K562 (cell line): ENCODE data around the gene EIF2S3B. TPM values are rescaled to one million over a fixed set of nuclear protein-coding genes. Genes with fewer than 3 reads are reported as not detected.

Experiments used
- ATAC-seq: fragments of 200-7000 bp; cut with Tn5 transposase; 3 replicates; pipeline ENCODE4 v1.9.1; 2020; ENCODE audit warnings: moderate library complexity
- BruUV-seq: library from RNA; stranded (reverse); fragments of 400-500 nt; replicated peaks from 2 replicates; lab custom pipeline; 2021; lab: Mats Ljungman, UMichigan
- CTCF ChIA-PET: fragments of 300-600 bp; formaldehyde crosslinking; extraction: SDS; loops from one replicate; lab custom pipeline; 2021; ENCODE audit warnings: low intra/inter-chr PET ratio; lab: Yijun Ruan, JAX
- POLR2A ChIA-PET: fragments of 300-600, 350-650 bp; sonication (Branson Sonifier 250); formaldehyde crosslinking; extraction: SDS; loops from one replicate; lab custom pipeline; 2021; ENCODE audit warnings: antibody characterized with exemption, inconsistent platforms; lab: Yijun Ruan, JAX
- DNase-seq, 4 experiments: peaks; one replicate each; pipeline versions ENCODE4 v3.0.0 to v3.0.0-alpha.2; 2011 to 2018; ENCODE audit warnings: low spot score in 3 of 4, mixed read lengths in 3 of 4; ENCODE audit errors: extremely low read depth in 1 of 4
- FAIRE-seq: peaks from 2 replicates; lab custom pipeline; 2011; peaks lifted over from hg19 to GRCh38; lab: Jason Lieb, UNC
- H2AFZ ChIP-seq: 2 replicates; pipeline ENCODE4 v1.6.0; 2011; ENCODE audit warnings: low read depth, low read length, control low read depth, inconsistent platforms
- H3K27ac ChIP-seq: fragments of 200-600 bp; 3 replicates; pipeline ENCODE4 v1.8.0; 2011; ENCODE audit warnings: low read depth, mild to moderate bottlenecking, control low read depth, inconsistent platforms, low read length, moderate library complexity, mixed read lengths; ENCODE audit errors: extremely low read depth
- H3K27me3 ChIP-seq, 2 experiments: fragments of 300-600 bp in 1 of 2; 2 replicates in 1 of 2; 3 replicates in 1 of 2; pipeline versions ENCODE4 v1.6.0 to v1.8.0; 2011; ENCODE audit warnings: inconsistent platforms in 2 of 2, low read length in 2 of 2, mild to moderate bottlenecking in 1 of 2, mixed read lengths in 1 of 2, moderate library complexity in 1 of 2; ENCODE audit not compliant: control insufficient read depth in 2 of 2, insufficient read depth in 2 of 2
- H3K36me3 ChIP-seq: fragments of 300-600 bp; 3 replicates; pipeline ENCODE4 v1.8.0; 2011; ENCODE audit warnings: mild to moderate bottlenecking, low read length, inconsistent platforms; ENCODE audit not compliant: control insufficient read depth, insufficient read depth
- H3K4me1 ChIP-seq, 2 experiments: fragments of 200-600 bp in 1 of 2; replicated peaks in 1 of 2; 2 replicates in 1 of 2; 3 replicates in 1 of 2; pipeline versions ENCODE4 v1.5.1 to v1.8.0; 2011; ENCODE audit warnings: inconsistent platforms in 2 of 2, low read length in 2 of 2, mild to moderate bottlenecking in 1 of 2, mixed read lengths in 1 of 2, moderate library complexity in 1 of 2; ENCODE audit not compliant: control insufficient read depth in 2 of 2, insufficient read depth in 2 of 2
- H3K4me2 ChIP-seq: 2 replicates; pipeline ENCODE4 v1.6.1; 2011; ENCODE audit warnings: low read length, control low read depth, inconsistent platforms, mixed read lengths; ENCODE audit not compliant: insufficient read depth
- H3K4me3 ChIP-seq: fragments of 200-600 bp; sonication (generic), shearing (Covaris generic); 2 replicates; pipeline ENCODE4 v1.5.1; 2016; ENCODE audit warnings: control low read depth, inconsistent platforms
- H3K79me2 ChIP-seq: fragments of 200-600 bp; 3 replicates; pipeline ENCODE4 v1.8.0; 2011; ENCODE audit warnings: low read length, inconsistent platforms; ENCODE audit not compliant: control insufficient read depth, insufficient read depth
- H3K9ac ChIP-seq, 2 experiments: 2 replicates each; pipeline versions ENCODE4 v1.6.0 to v1.6.1; 2011; ENCODE audit warnings: low read depth in 2 of 2, low read length in 2 of 2, control low read depth in 1 of 2, inconsistent platforms in 1 of 2, mild to moderate bottlenecking in 1 of 2, mixed read lengths in 1 of 2; ENCODE audit not compliant: insufficient read depth in 1 of 2
- H3K9me1 ChIP-seq: one replicate; pipeline ENCODE4 v1.6.0; 2011; ENCODE audit warnings: inconsistent platforms, mild to moderate bottlenecking, low read length, moderate library complexity; ENCODE audit not compliant: control insufficient read depth, insufficient read depth
- H3K9me3 ChIP-seq: replicated peaks from 2 replicates; pipeline ENCODE4 v1.5.1; 2011; ENCODE audit warnings: low read depth, low read length, inconsistent platforms; ENCODE audit not compliant: control insufficient read depth, insufficient read depth
- H4K20me1 ChIP-seq: replicated peaks from 2 replicates; pipeline ENCODE4 v1.6.1; 2011; ENCODE audit warnings: low read length, inconsistent platforms, mixed read lengths; ENCODE audit not compliant: control insufficient read depth, insufficient read depth
- BRF1 ChIP-seq: IDR thresholded peaks from 3 replicates; pipeline ENCODE4 v1.6.1; 2011; ENCODE audit warnings: borderline replicate concordance, mild to moderate bottlenecking; ENCODE audit not compliant: insufficient read length; ENCODE audit errors: extremely low read depth
- CBFA2T3 ChIP-seq: fragments of 450-650 bp; IDR thresholded peaks from 2 replicates; pipeline ENCODE4 v1.6.1; 2017
- FOXM1 ChIP-seq, 2 experiments: fragments of 450-650 bp in 1 of 2; sonication (generic) in 1 of 2; formaldehyde crosslinking in 1 of 2; IDR thresholded peaks; 2 replicates each; pipeline versions ENCODE4 v1.6.1 to v1.9.0; 2017 to 2022; ENCODE audit warnings: low read depth in 2 of 2, mild to moderate bottlenecking in 2 of 2, missing genetic modification reagents in 1 of 2, moderate library complexity in 1 of 2
- NEUROD1 ChIP-seq: fragments of 150-350 bp; IDR thresholded peaks from 2 replicates; pipeline ENCODE4 v1.6.1; 2014; ENCODE audit warnings: borderline replicate concordance, low read length, low read depth; ENCODE audit not compliant: partially characterized antibody
- NR2F6 ChIP-seq: fragments of 450-650 bp; formaldehyde crosslinking; IDR thresholded peaks from 2 replicates; pipeline ENCODE4 v1.4.0; 2020; ENCODE audit warnings: mild to moderate bottlenecking
- SMARCE1 ChIP-seq: fragments of 450-650 bp; IDR thresholded peaks from 2 replicates; pipeline ENCODE4 v1.7.1; 2016; ENCODE audit warnings: mild to moderate bottlenecking
- TBL1XR1 ChIP-seq, 2 experiments: IDR thresholded peaks; 2 replicates each; pipeline ENCODE4 v1.6.1; 2012; ENCODE audit warnings: improper control_type of control experiment in 2 of 2, low read length in 2 of 2, mild to moderate bottlenecking in 1 of 2
- ZNF445 ChIP-seq: fragments of 250-450 bp; sonication (Bioruptor Pico); IDR thresholded peaks from 2 replicates; pipeline ENCODE4 v1.4.0; 2020; ENCODE audit warnings: low read depth, mild to moderate bottlenecking, moderate library complexity
- ZNF830 ChIP-seq: fragments of 250-450 bp; sonication (Bioruptor Pico); IDR thresholded peaks from 2 replicates; pipeline ENCODE4 v1.5.0; 2021; ENCODE audit warnings: mild to moderate bottlenecking
- WGBS: fragments of 100-300 bp; shearing (Covaris generic); methylation state at CpG from one replicate; pipeline ENCODE4 v1.1.6; 2016; ENCODE audit warnings: low coverage, mixed read lengths; ENCODE audit not compliant: insufficient coverage; ENCODE audit errors: missing lambda C conversion rate; 5-methylcytosine and 5-hydroxymethylcytosine counted together
- in situ Hi-C: fragments of 300-500 bp; cut with MboI; formaldehyde crosslinking; loops from 4 replicates; pipeline ENCODE4 v1.15.0; 2018; ENCODE audit warnings: inconsistent platforms, mixed read lengths
- intact Hi-C: fragments of 100-400 bp; cut with micrococcal nuclease; formaldehyde crosslinking; loops from 2 replicates; pipeline ENCODE4 v1.14.2; 2022
- polyA plus RNA-seq, 8 experiments: library from polyadenylated mRNA; depleted of rRNA in 4 of 8; stranded (reverse) in 5 of 8; unstranded in 3 of 8; fragments of >200 nt; fragmentation: Nextera tagmentation in 2 of 8; fragmentation: Illumina TruSeq in 1 of 8; extraction: Ambion mirVana in 2 of 8; extraction: Trizol in 1 of 8; gene quantifications; 2 replicates each; pipeline versions ENCODE4 v1.2.1 to v1.2.3, GENCODE V29; 2011 to 2014; ENCODE audit warnings: inconsistent platforms in 1 of 8, missing spikeins in 1 of 8
- total RNA-seq, 7 experiments: library from RNA; depleted of rRNA in 6 of 7; stranded (reverse); fragments of >200 nt in 6 of 7; fragmentation: Illumina TruSeq in 2 of 7; extraction: Trizol in 2 of 7; gene quantifications; 2 replicates each; pipeline versions ENCODE4 v1.2.1 to v1.2.3, GENCODE V29; 2011 to 2021; ENCODE audit warnings: low replicate concordance in 1 of 7
- TF ChIP-seq, protein P1 (sequence below): fragments of 250-450 bp; sonication (Bioruptor Pico); IDR thresholded peaks from 2 replicates; pipeline ENCODE4 v1.8.0; 2022; ENCODE audit warnings: inconsistent platforms, mild to moderate bottlenecking, moderate library complexity, borderline replicate concordance
- TF ChIP-seq, protein P2 (sequence below): fragments of 450-650 bp; IDR thresholded peaks from 2 replicates; pipeline ENCODE4 v1.6.1; 2016; ENCODE audit warnings: low read depth
- TF ChIP-seq, protein P3 (sequence below): fragments of 250-450 bp; sonication (Bioruptor Pico); IDR thresholded peaks from 2 replicates; pipeline ENCODE4 v1.8.0; 2021; ENCODE audit warnings: borderline replicate concordance, mild to moderate bottlenecking, moderate library complexity; ENCODE audit not compliant: poor library complexity, severe bottlenecking

Gene EIF2S3B
- total and polyA plus RNA-seq, 9 of the 15 experiments (the other 6 are each of a cell fraction or from before 2014, with no cell fraction given), result 0.45 to 5.1 (median 2.0) TPM

DNA sequence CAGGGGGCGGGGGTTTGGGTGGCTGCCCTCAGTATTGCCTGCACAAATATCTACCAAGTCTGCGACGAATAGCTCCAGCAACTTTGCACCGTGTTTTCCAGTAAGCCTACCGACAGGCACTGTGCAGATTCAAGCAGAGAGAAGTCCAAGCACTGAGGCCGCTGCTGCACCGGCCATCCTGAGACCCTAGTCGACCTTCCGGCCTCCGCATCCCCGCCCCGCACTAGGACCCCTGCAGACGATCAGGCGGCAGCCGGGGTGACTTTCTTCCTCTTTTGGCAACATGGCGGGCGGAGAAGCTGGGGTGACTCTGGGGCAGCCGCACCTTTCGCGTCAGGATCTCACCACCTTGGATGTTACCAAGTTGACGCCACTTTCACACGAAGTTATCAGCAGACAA, at the start of gene EIF2S3B (continued):
- TF ChIP-seq, protein P1, sequence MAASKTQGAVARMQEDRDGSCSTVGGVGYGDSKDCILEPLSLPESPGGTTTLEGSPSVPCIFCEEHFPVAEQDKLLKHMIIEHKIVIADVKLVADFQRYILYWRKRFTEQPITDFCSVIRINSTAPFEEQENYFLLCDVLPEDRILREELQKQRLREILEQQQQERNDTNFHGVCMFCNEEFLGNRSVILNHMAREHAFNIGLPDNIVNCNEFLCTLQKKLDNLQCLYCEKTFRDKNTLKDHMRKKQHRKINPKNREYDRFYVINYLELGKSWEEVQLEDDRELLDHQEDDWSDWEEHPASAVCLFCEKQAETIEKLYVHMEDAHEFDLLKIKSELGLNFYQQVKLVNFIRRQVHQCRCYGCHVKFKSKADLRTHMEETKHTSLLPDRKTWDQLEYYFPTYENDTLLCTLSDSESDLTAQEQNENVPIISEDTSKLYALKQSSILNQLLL (CRISPR knock-in tag), result no peak
- TF ChIP-seq CBFA2T3 (no peak), FOXM1 (IDR thresholded peaks at IDR 0.05; ENCODE audit: low read depth) (no peak), FOXM1 (CRISPR knock-in tag; IDR thresholded peaks at IDR 0.05; ENCODE audit: low read depth) (no peak), ZNF830 (CRISPR knock-in tag) (no peak)

DNA sequence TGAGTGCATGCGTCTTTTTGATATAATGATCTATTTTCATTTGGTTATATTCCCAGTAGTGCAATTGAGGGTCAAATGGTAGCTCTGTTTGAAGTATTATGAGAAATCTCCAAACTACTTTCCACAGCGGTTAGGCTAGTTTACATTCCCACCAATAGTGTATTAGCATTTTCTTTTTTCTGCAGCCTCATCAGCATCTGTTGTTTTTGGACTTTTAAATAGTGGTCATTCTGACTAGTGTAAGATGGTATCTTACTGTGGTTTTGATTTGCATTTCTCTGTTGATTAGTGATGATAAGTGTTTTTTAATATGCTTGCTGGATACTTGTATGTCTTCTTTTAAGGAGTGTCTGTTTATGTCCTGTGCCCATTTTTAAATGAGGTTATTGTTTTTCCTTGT, 48.8 kb upstream of the EIF2S3B start:
- no peak for ATAC-seq
- intact Hi-C loops, result no loop called here
- Histone ChIP-seq H3K4me1 (no peaks in the 10 kb centered on the region), H3K36me3 (no peaks in the 10 kb centered on the region), H3K4me3 (no peak overlapping the region), H4K20me1 (no peaks in the 10 kb centered on the region), H3K4me2 (no peak overlapping the region), H3K9me3 (no peaks in the 10 kb centered on the region; the same call in 1 of the 2 replicates), H3K9ac (no peak overlapping the region), H3K27me3 (no peaks in the 10 kb centered on the region), H3K9me1 (no peaks in the 10 kb centered on the region), H3K79me2 (no peaks in the 10 kb centered on the region), H2AFZ (no peak overlapping the region), H3K27ac (no peak overlapping the region)
- no TSS peak for BruUV-seq
- ChIA-PET CTCF (no interaction called here), POLR2A (no interaction called here)
- no peak for FAIRE-seq
- WGBS, result 11% methylated on average over 2 of the region's 2 CpGs
- in situ Hi-C loops, result loop anchor here (5.0 kb wide), 1 partner anchor 50 kb away; the partner anchor contains the start of gene KLRC4
- no peak for DNase-seq
- TF ChIP-seq, protein P2, sequence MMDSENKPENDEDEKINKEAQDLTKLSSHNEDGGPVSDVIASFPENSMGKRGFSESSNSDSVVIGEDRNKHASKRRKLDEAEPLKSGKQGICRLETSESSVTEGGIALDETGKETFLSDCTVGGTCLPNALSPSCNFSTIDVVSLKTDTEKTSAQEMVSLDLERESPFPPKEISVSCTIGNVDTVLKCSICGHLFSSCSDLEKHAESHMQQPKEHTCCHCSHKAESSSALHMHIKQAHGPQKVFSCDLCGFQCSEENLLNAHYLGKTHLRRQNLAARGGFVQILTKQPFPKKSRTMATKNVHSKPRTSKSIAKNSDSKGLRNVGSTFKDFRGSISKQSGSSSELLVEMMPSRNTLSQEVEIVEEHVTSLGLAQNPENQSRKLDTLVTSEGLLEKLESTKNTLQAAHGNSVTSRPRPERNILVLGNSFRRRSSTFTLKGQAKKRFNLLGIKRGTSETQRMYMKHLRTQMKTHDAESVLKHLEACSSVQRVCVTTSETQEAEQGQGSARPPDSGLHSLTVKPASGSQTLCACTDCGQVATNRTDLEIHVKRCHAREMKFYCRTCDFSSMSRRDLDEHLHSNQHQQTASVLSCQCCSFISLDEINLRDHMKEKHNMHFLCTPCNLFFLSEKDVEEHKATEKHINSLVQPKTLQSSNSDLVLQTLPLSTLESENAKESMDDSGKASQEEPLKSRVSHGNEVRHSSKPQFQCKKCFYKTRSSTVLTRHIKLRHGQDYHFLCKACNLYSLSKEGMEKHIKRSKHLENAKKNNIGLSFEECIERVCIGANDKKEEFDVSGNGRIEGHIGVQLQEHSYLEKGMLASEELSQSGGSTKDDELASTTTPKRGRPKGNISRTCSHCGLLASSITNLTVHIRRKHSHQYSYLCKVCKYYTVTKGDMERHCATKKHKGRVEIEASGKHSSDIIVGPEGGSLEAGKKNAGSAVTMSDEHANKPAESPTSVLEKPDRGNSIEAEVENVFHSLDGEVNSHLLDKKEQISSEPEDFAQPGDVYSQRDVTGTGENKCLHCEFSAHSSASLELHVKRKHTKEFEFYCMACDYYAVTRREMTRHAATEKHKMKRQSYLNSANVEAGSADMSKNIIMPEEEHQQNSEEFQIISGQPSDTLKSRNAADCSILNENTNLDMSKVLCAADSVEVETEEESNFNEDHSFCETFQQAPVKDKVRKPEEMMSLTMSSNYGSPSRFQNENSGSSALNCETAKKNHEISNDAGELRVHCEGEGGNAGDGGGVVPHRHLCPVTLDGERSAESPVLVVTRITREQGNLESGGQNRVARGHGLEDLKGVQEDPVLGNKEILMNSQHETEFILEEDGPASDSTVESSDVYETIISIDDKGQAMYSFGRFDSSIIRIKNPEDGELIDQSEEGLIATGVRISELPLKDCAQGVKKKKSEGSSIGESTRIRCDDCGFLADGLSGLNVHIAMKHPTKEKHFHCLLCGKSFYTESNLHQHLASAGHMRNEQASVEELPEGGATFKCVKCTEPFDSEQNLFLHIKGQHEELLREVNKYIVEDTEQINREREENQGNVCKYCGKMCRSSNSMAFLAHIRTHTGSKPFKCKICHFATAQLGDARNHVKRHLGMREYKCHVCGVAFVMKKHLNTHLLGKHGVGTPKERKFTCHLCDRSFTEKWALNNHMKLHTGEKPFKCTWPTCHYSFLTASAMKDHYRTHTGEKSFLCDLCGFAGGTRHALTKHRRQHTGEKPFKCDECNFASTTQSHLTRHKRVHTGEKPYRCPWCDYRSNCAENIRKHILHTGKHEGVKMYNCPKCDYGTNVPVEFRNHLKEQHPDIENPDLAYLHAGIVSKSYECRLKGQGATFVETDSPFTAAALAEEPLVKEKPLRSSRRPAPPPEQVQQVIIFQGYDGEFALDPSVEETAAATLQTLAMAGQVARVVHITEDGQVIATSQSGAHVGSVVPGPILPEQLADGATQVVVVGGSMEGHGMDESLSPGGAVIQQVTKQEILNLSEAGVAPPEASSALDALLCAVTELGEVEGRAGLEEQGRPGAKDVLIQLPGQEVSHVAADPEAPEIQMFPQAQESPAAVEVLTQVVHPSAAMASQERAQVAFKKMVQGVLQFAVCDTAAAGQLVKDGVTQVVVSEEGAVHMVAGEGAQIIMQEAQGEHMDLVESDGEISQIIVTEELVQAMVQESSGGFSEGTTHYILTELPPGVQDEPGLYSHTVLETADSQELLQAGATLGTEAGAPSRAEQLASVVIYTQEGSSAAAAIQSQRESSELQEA, result no peak
- TF ChIP-seq NR2F6 (CRISPR knock-in tag) (no peak), ZNF445 (CRISPR knock-in tag) (no peak), BRF1 (no peak), NEUROD1 (no peak), TBL1XR1 (IDR thresholded peaks at IDR 0.05; ENCODE audit: low read length in 2 of 2) (no peak), SMARCE1 (no peak)
- TF ChIP-seq, protein P3, sequence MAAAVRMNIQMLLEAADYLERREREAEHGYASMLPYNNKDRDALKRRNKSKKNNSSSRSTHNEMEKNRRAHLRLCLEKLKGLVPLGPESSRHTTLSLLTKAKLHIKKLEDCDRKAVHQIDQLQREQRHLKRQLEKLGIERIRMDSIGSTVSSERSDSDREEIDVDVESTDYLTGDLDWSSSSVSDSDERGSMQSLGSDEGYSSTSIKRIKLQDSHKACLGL (CRISPR knock-in tag), result no peak
